Vagina (tissue), 2 donors: ENCODE measurements around the gene SMARCD3.

Source experiments
- CTCF ChIP-seq, 3 experiments: fragments of 450-650 bp in 2 of 3; fragments of 200-600 bp in 1 of 3; sonication (generic) in 1 of 3; IDR thresholded peaks; one replicate each; pipeline ENCODE4 v1.5.1; 2017 to 2019; ENCODE audit warnings: antibody characterized with exemption in 3 of 3, mild to moderate bottlenecking in 2 of 3, moderate library complexity in 2 of 3
- POLR2A ChIP-seq, 2 donors: fragments of 450-650 bp; IDR thresholded peaks; one replicate each; pipeline ENCODE4 v1.6.1; 2017; ENCODE audit warnings: antibody characterized with exemption in 2 of 2, mild to moderate bottlenecking in 2 of 2, moderate library complexity in 2 of 2
- POLR2AphosphoS5 ChIP-seq, 2 donors: sonication (generic); formaldehyde crosslinking; IDR thresholded peaks; one replicate each; pipeline ENCODE4 v1.9.0; 2017; ENCODE audit warnings: antibody characterized with exemption in 2 of 2, mild to moderate bottlenecking in 2 of 2, low read depth in 1 of 2; ENCODE audit not compliant: insufficient read depth in 1 of 2

DNA sequence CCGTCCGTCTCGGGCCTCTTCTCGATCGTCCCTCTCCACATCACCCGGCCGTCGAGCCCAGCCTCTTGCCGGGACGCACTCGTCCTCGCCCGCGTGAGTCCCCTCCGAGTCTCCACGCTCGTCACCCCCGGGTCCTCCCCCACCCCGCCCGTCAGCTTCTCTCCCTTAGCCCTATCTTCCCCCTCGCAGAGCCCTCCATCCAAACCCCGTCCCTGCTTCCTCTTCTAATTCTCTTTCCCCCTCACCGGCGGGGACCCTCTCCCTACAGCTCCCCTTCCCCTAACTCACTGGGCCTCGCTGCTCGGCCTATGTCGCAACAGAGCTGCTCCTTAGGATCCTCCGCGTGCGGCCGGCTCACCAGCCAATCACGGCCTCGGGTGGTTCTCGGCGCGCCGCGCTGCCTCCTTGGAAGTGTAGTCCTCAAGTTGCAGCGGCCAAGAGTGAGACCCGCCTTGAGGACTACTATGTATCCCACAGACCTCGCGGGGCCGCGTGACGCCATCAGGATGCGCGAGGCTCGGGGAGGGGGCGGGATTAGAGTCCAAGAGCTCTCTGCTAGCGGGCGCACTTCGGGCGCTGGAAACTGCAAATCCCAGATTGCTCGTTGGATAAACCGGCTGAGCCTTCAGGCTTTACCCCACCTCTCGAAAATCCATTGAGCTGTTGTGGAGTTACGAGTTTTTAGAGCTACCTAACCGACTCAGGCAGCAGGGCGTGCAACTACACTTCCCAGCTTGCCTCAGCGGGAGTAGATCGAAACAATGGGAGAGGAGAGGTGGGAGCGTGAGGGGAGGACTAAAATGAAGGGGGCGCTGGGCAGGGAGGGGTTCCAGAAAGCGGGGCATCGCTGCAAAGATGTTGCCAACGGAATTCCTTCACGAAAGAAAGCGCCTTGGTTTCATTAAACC is 21.4 kb downstream of the SMARCD3 start, which contains the start of gene ABCF2:
- TF ChIP-seq CTCF (IDR thresholded peaks at IDR 0.05) (no peak), POLR2A (IDR thresholded peaks at IDR 0.05) (peak in 1 of 2 donors; percentile 15), POLR2AphosphoS5 (IDR thresholded peaks at IDR 0.05; ENCODE audit: insufficient read depth in 1 of 2, low read depth in 1 of 2) (peak; percentile 94 to 99)
